PC-9 (cell line): ENCODE measurements around the gene FNDC10. TPM values are rescaled to one million over a fixed set of nuclear protein-coding genes. Genes with fewer than 3 reads are reported as not detected.

ENCODE experiments used
- BruUV-seq: library from RNA; stranded (reverse); fragments of 400-500 nt; replicated peaks from 2 replicates; lab custom pipeline; 2021; lab: Mats Ljungman, UMichigan
- CTCF ChIA-PET: fragments of 300-600 bp; sonication (Branson Sonifier 250); formaldehyde crosslinking; loops from one replicate; lab custom pipeline; 2022; ENCODE audit warnings: antibody characterized with exemption; lab: Charles Lee
- POLR2A ChIA-PET: fragments of 300-600 bp; sonication (Branson Sonifier 250); formaldehyde crosslinking; loops from one replicate; lab custom pipeline; 2022; ENCODE audit warnings: antibody characterized with exemption; ENCODE audit not compliant: unreplicated experiment; lab: Charles Lee
- DNase-seq, 2 experiments: peaks; one replicate each; pipeline versions ENCODE4 v3.0.0 to v3.0.0-alpha.2; 2015 to 2022; ENCODE audit warnings: mixed read lengths in 1 of 2
- H2AFZ ChIP-seq: fragments of 200-600 bp; sonication (generic); 2 replicates; pipeline ENCODE4 v1.8.1; 2017; ENCODE audit warnings: antibody characterized with exemption
- H3F3A ChIP-seq: fragments of 200-600 bp; sonication (generic); 2 replicates; pipeline ENCODE4 v1.8.1; 2017; ENCODE audit warnings: antibody characterized with exemption, mild to moderate bottlenecking, low read depth; ENCODE audit not compliant: insufficient read depth
- H3K27ac ChIP-seq: fragments of 200-600 bp; sonication (generic); 2 replicates; pipeline ENCODE4 v1.6.1; 2016; ENCODE audit warnings: mixed run types
- H3K27me3 ChIP-seq: fragments of 200-600 bp; sonication (generic); 2 replicates; pipeline ENCODE4 v1.6.1; 2016; ENCODE audit warnings: low read depth, mixed run types; ENCODE audit not compliant: insufficient read depth
- H3K36me3 ChIP-seq: fragments of 200-600 bp; sonication (generic); 2 replicates; pipeline ENCODE4 v1.6.1; 2016; ENCODE audit warnings: low read depth, mixed run types
- H3K4me1 ChIP-seq: fragments of 200-600 bp; sonication (generic); replicated peaks from 2 replicates; pipeline ENCODE4 v1.6.1; 2016; ENCODE audit warnings: mixed run types; ENCODE audit not compliant: insufficient read depth
- H3K4me2 ChIP-seq: fragments of 200-600 bp; sonication (generic); 2 replicates; pipeline ENCODE4 v1.6.1; 2017; ENCODE audit warnings: mixed run types
- H3K4me3 ChIP-seq: fragments of 200-600 bp; sonication (generic); 2 replicates; pipeline ENCODE4 v1.6.1; 2016; ENCODE audit warnings: mixed run types
- H3K79me2 ChIP-seq: fragments of 200-600 bp; sonication (generic); 2 replicates; pipeline ENCODE4 v1.6.1; 2017; ENCODE audit warnings: low read depth, mixed run types
- H3K9me2 ChIP-seq: fragments of 200-600 bp; sonication (generic); 2 replicates; pipeline ENCODE4 v1.8.1; 2017; ENCODE audit warnings: mild to moderate bottlenecking; ENCODE audit not compliant: insufficient read depth
- H3K9me3 ChIP-seq: fragments of 200-600 bp; sonication (generic); 2 replicates; pipeline ENCODE4 v1.8.1; 2016; ENCODE audit warnings: low read depth; ENCODE audit not compliant: insufficient read depth
- H4K20me1 ChIP-seq: fragments of 200-600 bp; sonication (generic); 2 replicates; pipeline ENCODE4 v1.8.1; 2017; ENCODE audit not compliant: insufficient read depth
- EZH2 ChIP-seq: fragments of 200-600 bp; sonication (generic); IDR thresholded peaks from 2 replicates; pipeline ENCODE4 v1.8.0; 2017; ENCODE audit warnings: antibody characterized with exemption, low read depth
- intact Hi-C: fragments of 100-400 bp; cut with micrococcal nuclease; formaldehyde crosslinking; loops from one replicate; pipeline ENCODE4 v1.10.0; 2022; ENCODE audit not compliant: unreplicated experiment
- total RNA-seq: library from RNA; stranded (reverse); gene quantifications from 2 replicates; pipeline ENCODE4 v1.2.3, GENCODE V29; 2021
- TF ChIP-seq, protein P1 (sequence below): fragments of 200-600 bp; sonication (generic); conservative IDR thresholded peaks from 2 replicates; pipeline ENCODE4 v1.6.1; 2017; ENCODE audit warnings: mixed run types, antibody characterized with exemption, mild to moderate bottlenecking, moderate library complexity

The FNDC10 gene
- total RNA-seq, 1 experiment from 2014 or later: 5.4 TPM

DNA sequence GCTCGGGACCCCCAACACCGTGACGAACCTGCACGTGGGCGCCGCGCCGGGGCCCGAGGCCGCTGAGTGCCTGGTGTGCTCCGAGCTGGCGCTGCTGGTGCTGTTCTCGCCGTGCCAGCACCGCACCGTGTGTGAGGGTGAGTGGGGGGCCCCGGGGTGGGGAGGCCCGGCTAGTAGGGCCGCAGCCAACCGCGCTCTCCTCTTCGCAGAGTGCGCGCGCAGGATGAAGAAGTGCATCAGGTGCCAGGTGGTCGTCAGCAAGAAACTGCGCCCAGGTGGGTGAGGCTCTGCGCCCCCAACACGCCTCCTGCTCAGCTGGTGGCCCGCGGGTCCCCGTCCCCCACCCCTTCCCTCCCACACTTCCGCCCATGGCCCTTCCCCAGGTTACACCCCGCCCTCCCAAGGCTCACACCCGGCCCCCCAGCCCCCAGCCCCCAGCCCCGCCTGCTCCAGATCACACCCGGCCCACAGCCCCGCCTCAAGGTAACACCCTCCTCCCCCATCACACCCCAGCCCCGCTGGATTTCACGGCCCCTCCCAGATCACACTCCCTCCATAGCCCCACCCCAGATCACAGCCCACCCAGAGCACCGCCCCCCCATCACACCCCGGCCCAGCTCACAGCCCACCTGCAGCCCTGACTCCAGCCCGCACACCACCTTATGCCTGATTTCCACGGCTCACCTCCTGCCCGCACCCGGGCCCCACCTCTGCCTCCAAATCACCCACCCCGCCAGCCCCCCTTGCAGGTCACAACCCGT is 29.7 kb upstream of the FNDC10 start:
- H3F3A ChIP-seq: no peaks in the 10 kb centered on the region
- no peaks in the 10 kb centered on the region for H3K9me2 ChIP-seq
- H4K20me1 ChIP-seq: no peaks in the 10 kb centered on the region
- H3K9me3 ChIP-seq: no peaks in the 10 kb centered on the region
- CTCF ChIA-PET: no interaction called here
- no peak overlapping the region for H2AFZ ChIP-seq
- no peaks in the 10 kb centered on the region for H3K4me1 ChIP-seq
- H3K27me3 ChIP-seq: no peaks in the 10 kb centered on the region
- no peak for TF ChIP-seq EZH2
- TF ChIP-seq, protein P1, sequence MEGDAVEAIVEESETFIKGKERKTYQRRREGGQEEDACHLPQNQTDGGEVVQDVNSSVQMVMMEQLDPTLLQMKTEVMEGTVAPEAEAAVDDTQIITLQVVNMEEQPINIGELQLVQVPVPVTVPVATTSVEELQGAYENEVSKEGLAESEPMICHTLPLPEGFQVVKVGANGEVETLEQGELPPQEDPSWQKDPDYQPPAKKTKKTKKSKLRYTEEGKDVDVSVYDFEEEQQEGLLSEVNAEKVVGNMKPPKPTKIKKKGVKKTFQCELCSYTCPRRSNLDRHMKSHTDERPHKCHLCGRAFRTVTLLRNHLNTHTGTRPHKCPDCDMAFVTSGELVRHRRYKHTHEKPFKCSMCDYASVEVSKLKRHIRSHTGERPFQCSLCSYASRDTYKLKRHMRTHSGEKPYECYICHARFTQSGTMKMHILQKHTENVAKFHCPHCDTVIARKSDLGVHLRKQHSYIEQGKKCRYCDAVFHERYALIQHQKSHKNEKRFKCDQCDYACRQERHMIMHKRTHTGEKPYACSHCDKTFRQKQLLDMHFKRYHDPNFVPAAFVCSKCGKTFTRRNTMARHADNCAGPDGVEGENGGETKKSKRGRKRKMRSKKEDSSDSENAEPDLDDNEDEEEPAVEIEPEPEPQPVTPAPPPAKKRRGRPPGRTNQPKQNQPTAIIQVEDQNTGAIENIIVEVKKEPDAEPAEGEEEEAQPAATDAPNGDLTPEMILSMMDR: no peak
- no peak overlapping the region for H3K4me2 ChIP-seq
- H3K4me3 ChIP-seq: no peak overlapping the region
- H3K36me3 ChIP-seq: no peaks in the 10 kb centered on the region
- intact Hi-C loops: no loop called here
- no peak overlapping the region for H3K27ac ChIP-seq
- no peaks in the 10 kb centered on the region for H3K79me2 ChIP-seq
- BruUV-seq: no TSS peak
- DNase-seq: no peak
- POLR2A ChIA-PET: no interaction called here

DNA sequence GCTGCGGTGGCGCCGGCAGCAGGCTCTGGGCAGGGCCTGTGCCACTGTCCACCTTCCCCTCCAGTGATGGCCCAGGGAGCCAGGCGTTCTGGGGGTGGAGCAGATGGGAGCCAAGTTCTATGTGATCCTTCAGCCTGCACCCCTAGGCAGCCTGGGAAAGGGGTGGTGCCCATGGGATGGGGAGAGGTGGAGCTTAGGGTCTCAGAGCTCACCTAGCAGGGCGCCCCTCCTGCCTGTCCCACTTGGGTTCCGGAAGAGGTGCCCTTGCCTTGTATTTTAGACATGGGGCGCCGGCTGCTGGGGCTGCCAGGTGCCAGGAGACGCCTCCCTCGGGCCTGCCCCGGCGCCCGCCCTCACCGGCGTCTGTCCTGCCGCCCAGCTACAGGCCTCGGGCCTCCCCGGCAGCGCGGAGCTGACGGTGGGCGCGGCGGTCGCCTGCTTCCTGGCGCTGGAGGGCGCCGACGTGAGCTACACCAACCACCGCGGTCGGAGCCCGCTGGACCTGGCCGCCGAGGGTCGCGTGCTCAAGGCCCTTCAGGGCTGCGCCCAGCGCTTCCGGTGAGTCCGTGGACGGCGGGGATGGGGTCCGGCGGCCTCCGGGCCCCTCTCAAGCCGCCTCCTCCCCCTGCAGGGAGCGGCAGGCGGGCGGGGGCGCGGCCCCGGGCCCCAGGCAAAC is 29.0 kb upstream of the FNDC10 start:
- Histone ChIP-seq H3K4me2 (no peak overlapping the region), H3F3A (no peaks in the 10 kb centered on the region), H3K9me2 (no peaks in the 10 kb centered on the region), H3K36me3 (no peaks in the 10 kb centered on the region), H4K20me1 (no peaks in the 10 kb centered on the region), H3K9me3 (no peaks in the 10 kb centered on the region), H2AFZ (no peak overlapping the region), H3K79me2 (no peaks in the 10 kb centered on the region), H3K27me3 (no peaks in the 10 kb centered on the region), H3K4me1 (no peaks in the 10 kb centered on the region), H3K4me3 (no peak overlapping the region), H3K27ac (no peak overlapping the region)
- ChIA-PET CTCF (no interaction called here), POLR2A (interaction anchor here (0.6 kb wide), 1 partner anchor 10 kb away, joined by 9 read pairs; no protein-coding TSS in a partner anchor)
- DNase-seq: no peak
- no peak for TF ChIP-seq EZH2
- TF ChIP-seq, protein P1: no peak
- BruUV-seq: no TSS peak
- intact Hi-C loops: no loop called here

DNA sequence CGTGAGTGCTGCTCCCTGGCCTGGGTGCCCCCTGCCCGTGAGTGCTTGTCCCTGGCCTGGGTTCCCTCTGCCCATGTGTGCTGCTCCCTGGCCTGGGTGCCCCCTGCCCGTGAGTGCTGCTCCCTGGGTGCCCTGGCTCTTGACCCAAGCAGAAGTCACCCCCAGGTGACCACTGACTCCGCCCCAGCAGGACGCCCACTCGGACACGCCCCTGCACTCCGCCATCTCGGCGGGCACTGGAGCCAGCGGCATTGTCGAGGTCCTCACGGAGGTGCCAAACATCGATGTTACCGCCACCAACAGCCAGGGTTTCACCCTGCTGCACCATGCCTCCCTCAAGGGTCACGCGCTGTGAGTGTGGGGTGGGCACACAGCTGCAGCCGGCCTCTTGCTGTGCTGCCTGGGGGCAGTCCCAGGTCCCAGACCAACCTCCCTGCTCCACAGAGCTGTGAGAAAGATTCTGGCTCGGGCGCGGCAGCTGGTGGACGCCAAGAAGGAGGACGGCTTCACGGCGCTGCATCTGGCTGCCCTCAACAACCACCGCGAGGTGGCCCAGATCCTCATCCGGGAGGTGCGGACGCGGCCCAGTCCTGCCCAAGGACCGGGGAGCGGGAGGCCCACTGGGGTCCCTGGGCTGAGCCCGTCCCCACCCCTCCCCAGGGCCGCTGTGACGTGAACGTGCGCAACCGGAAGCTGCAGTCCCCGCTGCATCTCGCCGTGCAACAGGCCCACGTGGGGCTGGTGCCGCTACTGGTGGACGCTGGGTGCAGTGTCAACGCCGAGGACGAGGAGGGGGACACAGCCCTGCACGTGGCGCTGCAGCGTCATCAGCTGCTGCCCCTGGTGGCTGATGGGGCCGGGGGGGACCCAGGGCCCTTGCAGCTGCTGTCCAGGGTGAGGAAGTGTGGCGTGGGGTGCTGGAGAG is 28.2 kb upstream of the FNDC10 start:
- Histone ChIP-seq H4K20me1 (no peaks in the 10 kb centered on the region), H3K36me3 (no peaks in the 10 kb centered on the region), H3K9me2 (no peaks in the 10 kb centered on the region), H3K4me1 (no peaks in the 10 kb centered on the region), H2AFZ (no peak overlapping the region), H3F3A (no peaks in the 10 kb centered on the region), H3K4me2 (no peak overlapping the region), H3K27ac (no peak overlapping the region), H3K9me3 (no peaks in the 10 kb centered on the region), H3K79me2 (no peaks in the 10 kb centered on the region), H3K4me3 (no peak overlapping the region), H3K27me3 (no peaks in the 10 kb centered on the region)
- no peak for TF ChIP-seq EZH2
- TF ChIP-seq, protein P1: no peak
- intact Hi-C loops: no loop called here
- ChIA-PET CTCF (no interaction called here), POLR2A (interaction anchor here (0.6 kb wide), 1 partner anchor 10 kb away, joined by 9 read pairs; no protein-coding TSS in a partner anchor)
- no TSS peak for BruUV-seq
- no peak for DNase-seq
